Measurements from ENCODE around the gene ITPKB. TPM values are rescaled to one million over a fixed set of nuclear protein-coding genes. Genes with fewer than 3 reads are reported as not detected.

ITPKB gene
- total RNA-seq, 4 donors from 2014 or later, result 29.7 to 117 (median 44.9) TPM

GRCh38 chr1:226629210-226629895, 109.7 kb downstream of the ITPKB start:
- H3K4me3 ChIP-seq, result no peak overlapping the region
- no peaks in the 10 kb centered on the region for H3K27me3 ChIP-seq
- no peak overlapping the region for H3K27ac ChIP-seq
- DNase-seq, result peak; percentile 13 to 15
- peaks cover 0 to 11% of the 10 kb centered on the region in 2 donors for H3K4me1 ChIP-seq
- no peaks in the 10 kb centered on the region for H3K9me3 ChIP-seq
- intact Hi-C loops (cut with DNase I; ENCODE audit: low total_unique reads), result no loop called here
- H3K36me3 ChIP-seq, result no peaks in the 10 kb centered on the region
- TF ChIP-seq POLR2A (IDR thresholded peaks at IDR 0.05) (no peak), CTCF (IDR thresholded peaks at IDR 0.05) (no peak)

- DNase-seq, result peak in 1 of 2 donors; percentile 8
- Histone ChIP-seq H3K27ac (no peak overlapping the region), H3K9me3 (no peaks in the 10 kb centered on the region), H3K4me1 (peaks cover 0 to 11% of the 10 kb centered on the region in 2 donors), H3K36me3 (no peaks in the 10 kb centered on the region), H3K4me3 (no peak overlapping the region), H3K27me3 (no peaks in the 10 kb centered on the region)
- TF ChIP-seq CTCF (IDR thresholded peaks at IDR 0.05) (no peak), POLR2A (IDR thresholded peaks at IDR 0.05) (no peak)
- intact Hi-C loops (cut with DNase I; ENCODE audit: low total_unique reads), result no loop called here
Measured at GRCh38 chr1:226628612-226629155, 110.4 kb downstream of the ITPKB start.

GRCh38 chr1:226627924-226628611, 111.0 kb downstream of the ITPKB start:
- Histone ChIP-seq H3K4me3 (no peak overlapping the region), H3K9me3 (no peaks in the 10 kb centered on the region), H3K27me3 (no peaks in the 10 kb centered on the region), H3K27ac (peak overlapping the region in 1 of 2 donors; percentile 39), H3K36me3 (no peaks in the 10 kb centered on the region), H3K4me1 (peaks cover 0 to 11% of the 10 kb centered on the region in 2 donors)
- intact Hi-C loops (cut with DNase I; ENCODE audit: low total_unique reads), result no loop called here
- TF ChIP-seq POLR2A (IDR thresholded peaks at IDR 0.05) (no peak), CTCF (IDR thresholded peaks at IDR 0.05) (no peak)
- peak in 1 of 2 donors; percentile 13 for DNase-seq

GRCh38 chr1:226627050-226627755, 111.9 kb downstream of the ITPKB start:
- Histone ChIP-seq H3K4me3 (no peak overlapping the region), H3K27ac (peak overlapping the region; percentile 31 to 39), H3K9me3 (no peaks in the 10 kb centered on the region), H3K27me3 (no peaks in the 10 kb centered on the region), H3K36me3 (no peaks in the 10 kb centered on the region), H3K4me1 (peaks cover 0 to 11% of the 10 kb centered on the region in 2 donors)
- no peak for TF ChIP-seq POLR2A (IDR thresholded peaks at IDR 0.05)
- TF ChIP-seq CTCF (IDR thresholded peaks at IDR 0.05), result no peak
- DNase-seq, result peak in 1 of 2 donors; percentile 8
- intact Hi-C loops (cut with DNase I; ENCODE audit: low total_unique reads), result no loop called here
